HepG2 (cell line): ENCODE measurements around the gene WDR82. TPM values are rescaled to one million over a fixed set of nuclear protein-coding genes. Genes with fewer than 3 reads are reported as not detected.

Source experiments
- ATF7 ChIP-seq, 2 experiments: fragments of 450-650 bp in 1 of 2; sonication (generic) in 1 of 2; formaldehyde crosslinking in 1 of 2; IDR thresholded peaks; 2 replicates each; pipeline versions ENCODE4 v1.4.0 to v1.6.1; 2016 to 2020; ENCODE audit warnings: antibody characterized with exemption in 1 of 2, mild to moderate bottlenecking in 1 of 2, missing genetic modification reagents in 1 of 2
- ETV6 ChIP-seq: sonication (generic); formaldehyde crosslinking; conservative IDR thresholded peaks from 2 replicates; pipeline ENCODE4 v1.4.0; 2020; ENCODE audit warnings: missing genetic modification reagents
- FOXA1 ChIP-seq, 2 experiments: fragments of 450-650 bp in 1 of 2; sonication (generic) in 1 of 2; formaldehyde crosslinking in 1 of 2; IDR thresholded peaks; 2 replicates each; pipeline versions ENCODE4 v1.4.0 to v1.6.1; 2016 to 2020; ENCODE audit warnings: missing genetic modification reagents in 1 of 2
- MAZ ChIP-seq, 2 experiments: sonication (generic) in 1 of 2; formaldehyde crosslinking in 1 of 2; IDR thresholded peaks; 2 replicates each; pipeline versions ENCODE4 v1.5.0 to v1.6.1; 2012 to 2020; ENCODE audit warnings: low read depth in 2 of 2, mild to moderate bottlenecking in 2 of 2, borderline replicate concordance in 1 of 2, improper control_type of control experiment in 1 of 2, low read length in 1 of 2, missing genetic modification reagents in 1 of 2, moderate library complexity in 1 of 2
- THAP11 ChIP-seq: IDR thresholded peaks from 2 replicates; pipeline ENCODE4 v1.6.1; 2016; ENCODE audit warnings: missing biosample characterization, missing genetic modification reagents
- XBP1 ChIP-seq: sonication (generic); formaldehyde crosslinking; IDR thresholded peaks from 2 replicates; pipeline ENCODE4 v1.5.0; 2020; ENCODE audit warnings: missing genetic modification reagents
- ZBTB38 ChIP-seq: sonication (generic); formaldehyde crosslinking; IDR thresholded peaks from 2 replicates; pipeline ENCODE4 v1.5.1; 2020; ENCODE audit warnings: mild to moderate bottlenecking, missing genetic modification reagents
- ZBTB40 ChIP-seq, 2 experiments: fragments of 450-650 bp in 1 of 2; sonication (generic) in 1 of 2; formaldehyde crosslinking in 1 of 2; IDR thresholded peaks; 2 replicates each; pipeline versions ENCODE4 v1.6.1 to v1.8.0; 2016 to 2022; ENCODE audit warnings: antibody characterized with exemption in 1 of 2, mild to moderate bottlenecking in 1 of 2, missing genetic modification reagents in 1 of 2
- ZEB1 ChIP-seq: IDR thresholded peaks from 2 replicates; pipeline ENCODE4 v1.6.1; 2012; ENCODE audit warnings: mild to moderate bottlenecking, low read depth, inconsistent platforms; ENCODE audit not compliant: insufficient replicate concordance
- ZHX2 ChIP-seq, 2 experiments: sonication (generic) in 1 of 2; formaldehyde crosslinking in 1 of 2; IDR thresholded peaks; 2 replicates each; pipeline versions ENCODE4 v1.6.1 to v1.9.0; 2014 to 2022; ENCODE audit warnings: antibody characterized with exemption in 1 of 2, borderline replicate concordance in 1 of 2, inconsistent platforms in 1 of 2, low read depth in 1 of 2, missing genetic modification reagents in 1 of 2
- ZNF138 ChIP-seq: sonication (generic); formaldehyde crosslinking; IDR thresholded peaks from 2 replicates; pipeline ENCODE4 v1.5.0; 2020; ENCODE audit warnings: mild to moderate bottlenecking, low read depth, missing genetic modification reagents
- ZNF550 ChIP-seq: sonication (generic); formaldehyde crosslinking; IDR thresholded peaks from 2 replicates; pipeline ENCODE4 v1.4.0; 2020; ENCODE audit warnings: mild to moderate bottlenecking, missing genetic modification reagents, borderline replicate concordance
- polyA plus RNA-seq, 8 experiments: library from polyadenylated mRNA; depleted of rRNA in 3 of 8; stranded (reverse) in 7 of 8; unstranded in 1 of 8; fragments of >200 nt; fragmentation: Illumina TruSeq in 4 of 8; extraction: Trizol in 4 of 8; gene quantifications; 2 replicates each; pipeline versions ENCODE4 v1.2.1 to v1.2.3, GENCODE V29; 2011 to 2016; ENCODE audit warnings: low read depth in 4 of 8, missing spikeins in 1 of 8, mixed read lengths in 1 of 8; ENCODE audit not compliant: insufficient read depth in 1 of 8
- total RNA-seq, 5 experiments: library from RNA; depleted of rRNA; stranded (reverse); fragments of >200 nt; fragmentation: Illumina TruSeq; extraction: Trizol; gene quantifications; 2 replicates each; pipeline ENCODE4 v1.2.3, GENCODE V29; 2016; ENCODE audit warnings: low read depth in 1 of 5

WDR82 gene
- total and polyA plus RNA-seq, 2 of the 13 experiments (the other 11 are each of a cell fraction or from before 2014, with no cell fraction given), result 39.1 to 59.5 TPM

- TF ChIP-seq MAZ (IDR thresholded peaks at IDR 0.05; ENCODE audit: borderline replicate concordance, low read depth, low read length), result 0 out of 2 replicates have a peak, but pooled peaks have one; percentile 37
- peak; percentile 94 for TF ChIP-seq MAZ (CRISPR knock-in tag; IDR thresholded peaks at IDR 0.05; ENCODE audit: low read depth)
- TF ChIP-seq FOXA1 (IDR thresholded peaks at IDR 0.05), result no peak
- peak; percentile 13; the same call in 1 of the 2 replicates for TF ChIP-seq FOXA1 (CRISPR knock-in tag; IDR thresholded peaks at IDR 0.05)
- TF ChIP-seq ZBTB40 (IDR thresholded peaks at IDR 0.05), result no peak
- 0 out of 2 replicates have a peak, but pooled peaks have one; percentile 30 for TF ChIP-seq ZBTB40 (CRISPR knock-in tag; IDR thresholded peaks at IDR 0.05)
- peak; percentile 74; the same call in 1 of the 2 replicates for TF ChIP-seq ZNF138 (CRISPR knock-in tag)
- TF ChIP-seq XBP1 (CRISPR knock-in tag), result 0 out of 2 replicates have a peak, but pooled peaks have one; percentile 67
- peak; percentile 71 for TF ChIP-seq THAP11 (CRISPR knock-in tag)
- TF ChIP-seq ATF7 (IDR thresholded peaks at IDR 0.05), result peak; percentile 83
- TF ChIP-seq ATF7 (CRISPR knock-in tag; IDR thresholded peaks at IDR 0.05), result peak; percentile 59; the same call in 1 of the 2 replicates
- peak; percentile 81; the same call in 1 of the 2 replicates for TF ChIP-seq ETV6 (CRISPR knock-in tag)
- TF ChIP-seq ZBTB38, result peak; percentile 31; the same call in 1 of the 2 replicates
- TF ChIP-seq ZEB1, result peak; percentile 48
- no peak for TF ChIP-seq ZNF550 (CRISPR knock-in tag)
- peak; percentile 56 for TF ChIP-seq ZHX2 (IDR thresholded peaks at IDR 0.05; ENCODE audit: low read depth)
- no peak for TF ChIP-seq ZHX2 (CRISPR knock-in tag; IDR thresholded peaks at IDR 0.05; ENCODE audit: borderline replicate concordance)
These were observed at the start of gene WDR82 (continued) for GRCh38 chr3:52278510-52279069.
